SK-N-MC (cell line): ENCODE measurements around the gene UBE2G2.

ENCODE experiments used
- DNase-seq: peaks from one replicate; pipeline ENCODE4 v3.0.0-alpha.2; 2011; ENCODE audit warnings: low read depth, low spot score
- H3K27ac ChIP-seq: fragments of 200-600 bp; sonication (generic); 2 replicates; pipeline ENCODE4 v1.5.1; 2016; ENCODE audit warnings: mixed run types
- H3K36me3 ChIP-seq: fragments of 200-600 bp; sonication (generic); 2 replicates; pipeline ENCODE4 v1.6.1; 2017; ENCODE audit warnings: antibody characterized with exemption, low read length, mixed read lengths; ENCODE audit not compliant: insufficient read depth
- H3K4me3 ChIP-seq: fragments of 200-600 bp; sonication (generic); 2 replicates; pipeline ENCODE4 v1.5.1; 2016
- H3K9ac ChIP-seq: fragments of 200-600 bp; sonication (generic); 2 replicates; pipeline ENCODE4 v1.8.0; 2017; ENCODE audit warnings: mixed run types, mixed read lengths; ENCODE audit not compliant: insufficient read length
- H3K9me3 ChIP-seq: fragments of 200-600 bp; sonication (generic); 2 replicates; pipeline ENCODE4 v1.6.1; 2017; ENCODE audit warnings: low read depth, mild to moderate bottlenecking, antibody characterized with exemption, low read length, moderate library complexity, mixed read lengths
- EZH2 ChIP-seq: fragments of 200-600 bp; sonication (generic); IDR thresholded peaks from one replicate; pipeline ENCODE4 v1.6.1; 2017; ENCODE audit warnings: antibody characterized with exemption
- FOXP2 ChIP-seq: optimal IDR thresholded peaks from 2 replicates; pipeline ENCODE3; 2011; ENCODE audit warnings: mild to moderate bottlenecking, moderate library complexity; ENCODE audit not compliant: insufficient read depth; ENCODE audit errors: extremely low read length, control extremely low read depth
- POLR2AphosphoS5 ChIP-seq: IDR thresholded peaks from 2 replicates; pipeline ENCODE4 v1.6.1; 2012; ENCODE audit warnings: mild to moderate bottlenecking, low read depth, low read length, borderline replicate concordance

Gene UBE2G2

GRCh38 chr21:44761747-44762208 lies 39.8 kb downstream of the UBE2G2 start:
- Histone ChIP-seq H3K9ac (no peak overlapping the region), H3K36me3 (no peaks in the 10 kb centered on the region), H3K27ac (peak overlapping the region; percentile 89), H3K4me3 (no peak overlapping the region), H3K9me3 (no peaks in the 10 kb centered on the region)
- TF ChIP-seq FOXP2: no peak
- no peak for TF ChIP-seq POLR2AphosphoS5
- no peak for TF ChIP-seq EZH2
- DNase-seq: no peak

- no peak for DNase-seq
- H3K27ac ChIP-seq: peak overlapping the region; percentile 89
- H3K9me3 ChIP-seq: no peaks in the 10 kb centered on the region
- peak overlapping the region; percentile 35 for H3K9ac ChIP-seq
- H3K36me3 ChIP-seq: no peaks in the 10 kb centered on the region
- peak overlapping the region; percentile 20; the same call in 1 of the 2 replicates for H3K4me3 ChIP-seq
- no peak for TF ChIP-seq FOXP2
Measured at GRCh38 chr21:44761011-44761729, 40.5 kb downstream of the UBE2G2 start.

GRCh38 chr21:44760376-44760775 lies 41.2 kb downstream of the UBE2G2 start:
- H3K36me3 ChIP-seq: no peaks in the 10 kb centered on the region
- peak overlapping the region; percentile 89 for H3K27ac ChIP-seq
- no peak for DNase-seq
- TF ChIP-seq EZH2 (no peak), FOXP2 (no peak), POLR2AphosphoS5 (peak; percentile 40; the same call in 1 of the 2 replicates)
- H3K9ac ChIP-seq: peak overlapping the region; percentile 54
- H3K9me3 ChIP-seq: no peaks in the 10 kb centered on the region
- peak overlapping the region; percentile 51 for H3K4me3 ChIP-seq

GRCh38 chr21:44759628-44760285 lies 41.9 kb downstream of the UBE2G2 start:
- TF ChIP-seq EZH2 (no peak), POLR2AphosphoS5 (no peak), FOXP2 (no peak)
- Histone ChIP-seq H3K27ac (peak overlapping the region; percentile 89), H3K4me3 (peak overlapping the region; percentile 51), H3K9ac (peak overlapping the region; percentile 54), H3K9me3 (no peaks in the 10 kb centered on the region), H3K36me3 (no peaks in the 10 kb centered on the region)
- DNase-seq: no peak

GRCh38 chr21:44758781-44759627 lies 42.6 kb downstream of the UBE2G2 start:
- no peak for DNase-seq
- no peaks in the 10 kb centered on the region for H3K9me3 ChIP-seq
- H3K9ac ChIP-seq: no peak overlapping the region
- H3K4me3 ChIP-seq: no peak overlapping the region
- 0 out of 2 replicates have a peak overlapping the region, but pooled peaks have one; percentile 89 for H3K27ac ChIP-seq
- no peaks in the 10 kb centered on the region for H3K36me3 ChIP-seq
- TF ChIP-seq FOXP2 (no peak), POLR2AphosphoS5 (no peak), EZH2 (no peak)

GRCh38 chr21:44758141-44758561 lies 43.5 kb downstream of the UBE2G2 start:
- H3K9me3 ChIP-seq: no peaks in the 10 kb centered on the region
- no peak for DNase-seq
- H3K4me3 ChIP-seq: no peak overlapping the region
- no peak overlapping the region for H3K9ac ChIP-seq
- H3K36me3 ChIP-seq: no peaks in the 10 kb centered on the region
- TF ChIP-seq EZH2 (no peak), FOXP2 (no peak), POLR2AphosphoS5 (no peak)
- no peak overlapping the region for H3K27ac ChIP-seq

- no peak overlapping the region for H3K4me3 ChIP-seq
- no peaks in the 10 kb centered on the region for H3K9me3 ChIP-seq
- no peak overlapping the region for H3K9ac ChIP-seq
- no peaks in the 10 kb centered on the region for H3K36me3 ChIP-seq
- no peak for DNase-seq
- no peak for TF ChIP-seq EZH2
- no peak for TF ChIP-seq POLR2AphosphoS5
- TF ChIP-seq FOXP2: no peak
- no peak overlapping the region for H3K27ac ChIP-seq
Measured at GRCh38 chr21:44757731-44758130, 43.9 kb downstream of the UBE2G2 start.
